ENCODE data around the gene STEAP1. TPM values are rescaled to one million over a fixed set of nuclear protein-coding genes. Genes with fewer than 3 reads are reported as not detected.

Gene STEAP1
- total and polyA plus RNA-seq, 12 donors: 0.29 to 3.7 (median 0.92) TPM; not detected in 2

- 71 to 89% methylated on average over 2 of the region's 2 CpGs for WGBS, 2 donors
- H3K27ac ChIP-seq: no peak overlapping the region
- no peaks in the 10 kb centered on the region for H3K9me3 ChIP-seq
- ATAC-seq (no peak), DNase-seq (no peak)
- H3K4me3 ChIP-seq: no peak overlapping the region
- H3K27me3 ChIP-seq: peaks cover 0 to 46% (median 9%) of the 10 kb centered on the region in 7 donors
- H3K4me1 ChIP-seq: peaks cover 0 to 20% (median 0%) of the 10 kb centered on the region in 9 donors
- no peaks in the 10 kb centered on the region for H3K36me3 ChIP-seq
- intact Hi-C loops (cut with DNase I): loop anchor here in 1 of 10 donors (5.0 kb wide), 1 partner anchor 56 kb away; no protein-coding TSS in a partner anchor
- TF ChIP-seq CTCF (IDR thresholded peaks at IDR 0.05): no peak
Measured at GRCh38 chr7:90213521-90213920, 59.3 kb downstream of the STEAP1 start.

Other genes starting within 250 kb of the STEAP1 start
- gene STEAP2, start 57.3 kb downstream of the STEAP1 start, total RNA-seq: 10 to 100 TPM in 3 of 10 donors, 1 to 10 TPM in 7; 2.7 to 12.8 (median 7.9) TPM
- 1 to 10 TPM; 1.4 to 5.0 TPM for gene STEAP2, start 57.3 kb downstream of the STEAP1 start, polyA plus RNA-seq
- 1 to 10 TPM; 1.0 to 4.1 (median 2.8) TPM for gene CFAP69, start 90.7 kb downstream of the STEAP1 start, total RNA-seq
- 1 to 10 TPM in 1 of 2 donors, under 1 TPM in 1; 0.68 to 4.2 TPM for gene CFAP69, start 90.7 kb downstream of the STEAP1 start, polyA plus RNA-seq
- gene FAM237B, start 166.8 kb downstream of the STEAP1 start, total RNA-seq: not detected
- gene FAM237B, start 166.8 kb downstream of the STEAP1 start, polyA plus RNA-seq: not detected
- 10 to 100 TPM; 20.2 to 27.6 (median 23.7) TPM for gene GTPBP10, start 192.2 kb downstream of the STEAP1 start, total RNA-seq
- gene GTPBP10, start 192.2 kb downstream of the STEAP1 start, polyA plus RNA-seq: 10 to 100 TPM; 15.5 to 20.3 TPM
- gene CLDN12, start 249.0 kb downstream of the STEAP1 start, total RNA-seq: 10 to 100 TPM; 25.3 to 47.6 (median 38.2) TPM
- 10 to 100 TPM; 12.6 to 38.3 TPM for gene CLDN12, start 249.0 kb downstream of the STEAP1 start, polyA plus RNA-seq

Measured in heart right ventricle (tissue), 16 donors.